HEK293 (cell line): ENCODE data around the gene FBXO9.

Experiments used
- CTCF ChIP-seq: fragments of 450-650 bp; formaldehyde crosslinking; IDR thresholded peaks from 2 replicates; pipeline ENCODE4 v1.5.1; 2016; ENCODE audit warnings: missing biosample characterization, missing genetic modification characterization
- HOXA7 ChIP-seq: sonication (generic); formaldehyde crosslinking; IDR thresholded peaks from 2 replicates; pipeline ENCODE4 v1.8.1; 2022; ENCODE audit warnings: missing genetic modification reagents, borderline replicate concordance
- PRDM1 ChIP-seq: fragments of 450-650 bp; formaldehyde crosslinking; IDR thresholded peaks from 2 replicates; pipeline ENCODE4; 2016; ENCODE audit warnings: missing biosample characterization, missing genetic modification characterization
- ZBTB7A ChIP-seq: fragments of 450-650 bp; formaldehyde crosslinking; IDR thresholded peaks from 2 replicates; pipeline ENCODE4 v1.5.1; 2016; ENCODE audit warnings: low read depth, missing biosample characterization, missing genetic modification characterization
- ZNF549 ChIP-seq: fragments of 450-650 bp; IDR thresholded peaks from 2 replicates; pipeline ENCODE4 v1.5.1; 2018; ENCODE audit warnings: missing biosample characterization, missing genetic modification characterization, mild to moderate bottlenecking, inconsistent platforms, moderate library complexity

- TF ChIP-seq CTCF (tag by site-specific recombination), result no peak
- TF ChIP-seq HOXA7, result no peak
- no peak for TF ChIP-seq ZNF549
- no peak for TF ChIP-seq PRDM1 (tag by site-specific recombination)
- no peak for TF ChIP-seq ZBTB7A
Observed at GRCh38 chr6:53069427-53069826, 4.2 kb downstream of the FBXO9 start.
